ENCODE data around the gene TTC7B.

Gene TTC7B

DNA sequence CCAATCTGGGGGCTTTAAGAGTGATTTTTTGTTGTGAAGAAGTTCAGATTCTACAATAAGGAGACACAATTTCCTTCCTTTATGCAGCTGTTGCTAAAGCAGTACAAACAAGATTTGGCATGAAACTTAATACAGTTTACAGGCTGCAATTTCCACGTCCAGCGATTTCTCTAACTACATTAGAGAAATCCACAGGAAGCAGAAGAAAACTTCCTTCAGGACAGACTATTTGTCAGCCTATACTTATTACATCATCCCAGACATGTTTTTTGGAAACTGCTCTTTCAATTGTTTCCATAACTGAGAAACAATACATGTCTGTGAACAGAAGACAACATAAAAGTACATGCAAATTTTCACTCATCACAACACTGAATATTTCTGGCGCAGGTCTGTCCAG is 204.3 kb downstream of the TTC7B start:
- no peaks in the 10 kb centered on the region for H3F3A ChIP-seq (ENCODE audit: insufficient read depth, low read length)
- no peaks in the 10 kb centered on the region for H3K9me2 ChIP-seq (ENCODE audit: low read depth, low read length)
- no peaks in the 10 kb centered on the region for H3K27me3 ChIP-seq (ENCODE audit: insufficient read depth, low read length)
- H4K20me1 ChIP-seq (ENCODE audit: insufficient read depth, low read length): no peaks in the 10 kb centered on the region
- no peak overlapping the region for H3K4me2 ChIP-seq (ENCODE audit: low read length)
- no peaks in the 10 kb centered on the region for H3K79me2 ChIP-seq (ENCODE audit: insufficient read depth, low read length)
- TF ChIP-seq, protein P1, sequence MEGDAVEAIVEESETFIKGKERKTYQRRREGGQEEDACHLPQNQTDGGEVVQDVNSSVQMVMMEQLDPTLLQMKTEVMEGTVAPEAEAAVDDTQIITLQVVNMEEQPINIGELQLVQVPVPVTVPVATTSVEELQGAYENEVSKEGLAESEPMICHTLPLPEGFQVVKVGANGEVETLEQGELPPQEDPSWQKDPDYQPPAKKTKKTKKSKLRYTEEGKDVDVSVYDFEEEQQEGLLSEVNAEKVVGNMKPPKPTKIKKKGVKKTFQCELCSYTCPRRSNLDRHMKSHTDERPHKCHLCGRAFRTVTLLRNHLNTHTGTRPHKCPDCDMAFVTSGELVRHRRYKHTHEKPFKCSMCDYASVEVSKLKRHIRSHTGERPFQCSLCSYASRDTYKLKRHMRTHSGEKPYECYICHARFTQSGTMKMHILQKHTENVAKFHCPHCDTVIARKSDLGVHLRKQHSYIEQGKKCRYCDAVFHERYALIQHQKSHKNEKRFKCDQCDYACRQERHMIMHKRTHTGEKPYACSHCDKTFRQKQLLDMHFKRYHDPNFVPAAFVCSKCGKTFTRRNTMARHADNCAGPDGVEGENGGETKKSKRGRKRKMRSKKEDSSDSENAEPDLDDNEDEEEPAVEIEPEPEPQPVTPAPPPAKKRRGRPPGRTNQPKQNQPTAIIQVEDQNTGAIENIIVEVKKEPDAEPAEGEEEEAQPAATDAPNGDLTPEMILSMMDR (IDR thresholded peaks at IDR 0.05; ENCODE audit: low read length): no peak
- TF ChIP-seq EZH2 (IDR thresholded peaks at IDR 0.05; ENCODE audit: borderline replicate concordance, low read length): no peak
- H3K4me3 ChIP-seq (ENCODE audit: low read depth, low read length, poor library complexity, severe bottlenecking): no peak overlapping the region
- H3K36me3 ChIP-seq (ENCODE audit: insufficient read depth, low read length): no peaks in the 10 kb centered on the region
- H3K9ac ChIP-seq (ENCODE audit: low read length): no peak overlapping the region
- no peak overlapping the region for H3K27ac ChIP-seq (ENCODE audit: low read depth, low read length, poor library complexity, severe bottlenecking)
- no peaks in the 10 kb centered on the region for H3K4me1 ChIP-seq (ENCODE audit: insufficient read depth, low read length, severe bottlenecking)
- no peaks in the 10 kb centered on the region for H3K9me3 ChIP-seq (ENCODE audit: low read length)
- H2AFZ ChIP-seq (ENCODE audit: low read length): no peak overlapping the region

DNA sequence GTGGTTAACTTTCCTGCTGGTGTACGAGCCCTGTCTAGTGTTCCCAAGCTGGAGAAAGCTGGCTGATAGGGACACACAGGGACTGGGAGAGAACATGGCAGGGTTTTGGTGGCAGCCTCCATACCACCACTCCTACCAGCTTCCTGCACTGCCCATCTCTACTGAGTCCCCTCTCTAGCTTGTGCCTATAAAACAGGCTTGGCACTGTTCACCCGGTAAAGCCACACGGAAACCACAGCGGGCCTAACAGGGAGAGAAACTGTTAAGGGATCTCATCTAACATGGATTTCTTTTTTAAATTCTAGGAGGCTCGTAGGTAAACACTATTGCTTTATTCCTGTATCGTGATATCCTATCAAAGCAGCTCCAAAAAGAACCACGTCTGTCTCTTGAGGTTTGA is 204.7 kb downstream of the TTC7B start:
- no peaks in the 10 kb centered on the region for H3K79me2 ChIP-seq (ENCODE audit: insufficient read depth, low read length)
- no peaks in the 10 kb centered on the region for H3K27me3 ChIP-seq (ENCODE audit: insufficient read depth, low read length)
- H3K36me3 ChIP-seq (ENCODE audit: insufficient read depth, low read length): no peaks in the 10 kb centered on the region
- no peaks in the 10 kb centered on the region for H3K4me1 ChIP-seq (ENCODE audit: insufficient read depth, low read length, severe bottlenecking)
- no peaks in the 10 kb centered on the region for H4K20me1 ChIP-seq (ENCODE audit: insufficient read depth, low read length)
- H3K4me3 ChIP-seq (ENCODE audit: low read depth, low read length, poor library complexity, severe bottlenecking): no peak overlapping the region
- H3K9ac ChIP-seq (ENCODE audit: low read length): no peak overlapping the region
- H3K27ac ChIP-seq (ENCODE audit: low read depth, low read length, poor library complexity, severe bottlenecking): no peak overlapping the region
- no peaks in the 10 kb centered on the region for H3K9me3 ChIP-seq (ENCODE audit: low read length)
- H3K9me2 ChIP-seq (ENCODE audit: low read depth, low read length): no peaks in the 10 kb centered on the region
- no peak overlapping the region for H3K4me2 ChIP-seq (ENCODE audit: low read length)
- H3F3A ChIP-seq (ENCODE audit: insufficient read depth, low read length): no peaks in the 10 kb centered on the region
- TF ChIP-seq, protein P1 (IDR thresholded peaks at IDR 0.05; ENCODE audit: low read length): no peak
- no peak for TF ChIP-seq EZH2 (IDR thresholded peaks at IDR 0.05; ENCODE audit: borderline replicate concordance, low read length)
- no peak overlapping the region for H2AFZ ChIP-seq (ENCODE audit: low read length)

DNA sequence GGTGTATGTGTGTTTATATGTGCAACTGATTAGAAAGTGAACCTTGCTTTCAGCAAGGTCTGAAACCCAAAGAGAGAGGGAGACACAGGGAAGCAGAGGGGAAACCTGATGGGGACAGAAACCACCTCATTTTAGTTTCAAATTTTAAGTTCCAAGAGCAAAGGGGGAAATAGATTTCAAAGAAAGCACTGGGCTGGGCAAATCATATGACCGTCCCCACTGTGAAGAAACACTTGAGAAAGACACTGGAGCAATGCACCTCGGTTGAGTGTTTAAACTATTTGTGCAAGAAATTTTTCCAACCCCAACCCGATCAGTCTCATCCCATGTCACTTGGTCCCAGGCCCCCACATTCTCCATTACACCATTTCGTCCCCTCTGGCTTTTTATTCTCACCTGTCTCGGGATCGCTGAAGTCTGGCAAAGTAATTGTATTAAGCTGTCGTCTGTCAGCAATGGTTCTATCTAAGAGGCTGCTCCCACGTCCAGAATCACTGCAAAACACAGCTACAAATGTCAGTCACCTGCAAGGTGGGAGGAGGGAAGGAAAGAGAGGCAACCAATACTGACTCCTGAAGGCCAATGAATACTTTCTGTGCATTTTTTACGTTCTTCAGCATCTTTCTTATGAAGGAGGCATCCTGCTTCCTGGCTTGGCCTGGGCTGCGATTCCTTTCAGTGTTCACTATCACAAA is 205.7 kb downstream of the TTC7B start:
- Histone ChIP-seq H4K20me1 (ENCODE audit: insufficient read depth, low read length) (no peaks in the 10 kb centered on the region), H3K4me3 (ENCODE audit: low read depth, low read length, poor library complexity, severe bottlenecking) (no peak overlapping the region), H3K9me3 (ENCODE audit: low read length) (no peaks in the 10 kb centered on the region), H3K4me1 (ENCODE audit: insufficient read depth, low read length, severe bottlenecking) (no peaks in the 10 kb centered on the region), H3K27me3 (ENCODE audit: insufficient read depth, low read length) (no peaks in the 10 kb centered on the region), H2AFZ (ENCODE audit: low read length) (no peak overlapping the region), H3K9ac (ENCODE audit: low read length) (no peak overlapping the region), H3F3A (ENCODE audit: insufficient read depth, low read length) (no peaks in the 10 kb centered on the region), H3K27ac (ENCODE audit: low read depth, low read length, poor library complexity, severe bottlenecking) (no peak overlapping the region), H3K79me2 (ENCODE audit: insufficient read depth, low read length) (no peaks in the 10 kb centered on the region), H3K9me2 (ENCODE audit: low read depth, low read length) (no peaks in the 10 kb centered on the region), H3K36me3 (ENCODE audit: insufficient read depth, low read length) (no peaks in the 10 kb centered on the region), H3K4me2 (ENCODE audit: low read length) (no peak overlapping the region)
- TF ChIP-seq EZH2 (IDR thresholded peaks at IDR 0.05; ENCODE audit: borderline replicate concordance, low read length): no peak
- TF ChIP-seq, protein P1 (IDR thresholded peaks at IDR 0.05; ENCODE audit: low read length): no peak
